Body of pancreas (tissue), 4 donors: ENCODE data around the gene C16orf78.

Experiments used
- CTCF ChIP-seq, 7 experiments: fragments of 450-650 bp in 4 of 7; fragments of 200-600 bp in 3 of 7; sonication (generic) in 3 of 7; IDR thresholded peaks; one replicate each; pipeline ENCODE4 v1.5.1; 2016 to 2019; ENCODE audit warnings: antibody characterized with exemption in 7 of 7
- POLR2A ChIP-seq, 3 donors: fragments of 450-650 bp; IDR thresholded peaks; one replicate each; pipeline ENCODE4 v1.6.1; 2016; ENCODE audit warnings: antibody characterized with exemption in 3 of 3, mild to moderate bottlenecking in 2 of 3

GRCh38 chr16:49440156-49441065 lies 66.8 kb downstream of the C16orf78 start:
- TF ChIP-seq CTCF (IDR thresholded peaks at IDR 0.05) (no peak), POLR2A (IDR thresholded peaks at IDR 0.05) (no peak)
